HepG2 (cell line): ENCODE measurements around the gene INSR. TPM values are rescaled to one million over a fixed set of nuclear protein-coding genes. Genes with fewer than 3 reads are reported as not detected.

Experiments used
- ADNP ChIP-seq: sonication (generic); formaldehyde crosslinking; IDR thresholded peaks from 2 replicates; pipeline ENCODE4 v1.4.0; 2020; ENCODE audit warnings: missing genetic modification reagents
- ELF3 ChIP-seq: IDR thresholded peaks from 2 replicates; pipeline ENCODE4 v1.6.1; 2016; ENCODE audit warnings: missing genetic modification reagents, missing compliant biosample characterization
- FOXJ3 ChIP-seq: sonication (generic); formaldehyde crosslinking; IDR thresholded peaks from 2 replicates; pipeline ENCODE4 v1.4.0; 2020; ENCODE audit warnings: missing genetic modification reagents, mild to moderate bottlenecking, borderline replicate concordance
- FOXP4 ChIP-seq: sonication (generic); formaldehyde crosslinking; IDR thresholded peaks from 2 replicates; pipeline ENCODE4 v1.4.0; 2020; ENCODE audit warnings: missing genetic modification reagents
- HDAC2 ChIP-seq: sonication (generic); formaldehyde crosslinking; IDR thresholded peaks from 2 replicates; pipeline ENCODE4 v1.4.0; 2020; ENCODE audit warnings: missing genetic modification reagents
- HHEX ChIP-seq: IDR thresholded peaks from 2 replicates; pipeline ENCODE4 v1.6.1; 2016; ENCODE audit warnings: control low read depth
- HNF4A ChIP-seq: sonication (generic); formaldehyde crosslinking; IDR thresholded peaks from 2 replicates; pipeline ENCODE4 v1.4.0; 2020; ENCODE audit warnings: missing genetic modification reagents
- MLXIP ChIP-seq: sonication (generic); formaldehyde crosslinking; IDR thresholded peaks from 2 replicates; pipeline ENCODE4 v1.9.0; 2021; ENCODE audit warnings: missing genetic modification reagents, borderline replicate concordance
- NCOA2 ChIP-seq: sonication (generic); formaldehyde crosslinking; IDR thresholded peaks from 2 replicates; pipeline ENCODE4 v1.8.0; 2022; ENCODE audit warnings: inconsistent platforms
- NR2F1 ChIP-seq, 2 experiments: fragments of 450-650 bp in 1 of 2; formaldehyde crosslinking in 1 of 2; IDR thresholded peaks; 2 replicates each; pipeline versions ENCODE4 v1.5.0 to v1.6.1; 2016 to 2020; ENCODE audit warnings: mild to moderate bottlenecking in 1 of 2, missing compliant biosample characterization in 1 of 2, missing genetic modification reagents in 1 of 2, moderate library complexity in 1 of 2
- RCOR2 ChIP-seq: IDR thresholded peaks from 2 replicates; pipeline ENCODE4 v1.6.1; 2016; ENCODE audit warnings: missing biosample characterization, missing genetic modification reagents
- SKIL ChIP-seq: sonication (generic); formaldehyde crosslinking; IDR thresholded peaks from 2 replicates; pipeline ENCODE4 v1.8.0; 2022; ENCODE audit warnings: missing genetic modification reagents, mild to moderate bottlenecking, moderate library complexity, borderline replicate concordance
- SOX6 ChIP-seq, 2 experiments: fragments of 450-650 bp in 1 of 2; sonication (generic) in 1 of 2; formaldehyde crosslinking in 1 of 2; IDR thresholded peaks; 2 replicates each; pipeline versions ENCODE4 v1.4.0 to v1.6.1; 2017 to 2020; ENCODE audit warnings: antibody characterized with exemption in 1 of 2, mild to moderate bottlenecking in 1 of 2, missing genetic modification reagents in 1 of 2
- ZBTB3 ChIP-seq: sonication (generic); formaldehyde crosslinking; IDR thresholded peaks from 2 replicates; pipeline ENCODE4 v1.4.0; 2020; ENCODE audit warnings: low read depth, mild to moderate bottlenecking, moderate library complexity, missing genetic modification reagents, borderline replicate concordance
- ZMYM2 ChIP-seq: sonication (generic); formaldehyde crosslinking; IDR thresholded peaks from 2 replicates; pipeline ENCODE4 v1.8.0; 2022; ENCODE audit warnings: mild to moderate bottlenecking, missing genetic modification reagents
- ZMYM3 ChIP-seq: sonication (generic); formaldehyde crosslinking; IDR thresholded peaks from 2 replicates; pipeline ENCODE4 v1.5.1; 2020; ENCODE audit warnings: mild to moderate bottlenecking, missing genetic modification reagents
- ZNF280D ChIP-seq: sonication (generic); formaldehyde crosslinking; IDR thresholded peaks from 2 replicates; pipeline ENCODE4 v1.5.1; 2020; ENCODE audit warnings: mild to moderate bottlenecking, missing genetic modification reagents
- ZNF558 ChIP-seq: sonication (generic); formaldehyde crosslinking; IDR thresholded peaks from 2 replicates; pipeline ENCODE4 v1.9.0; 2022; ENCODE audit warnings: mild to moderate bottlenecking, missing genetic modification reagents, borderline replicate concordance
- polyA plus RNA-seq, 8 experiments: library from polyadenylated mRNA; depleted of rRNA in 3 of 8; stranded (reverse) in 7 of 8; unstranded in 1 of 8; fragments of >200 nt; fragmentation: Illumina TruSeq in 4 of 8; extraction: Trizol in 4 of 8; gene quantifications; 2 replicates each; pipeline versions ENCODE4 v1.2.1 to v1.2.3, GENCODE V29; 2011 to 2016; ENCODE audit warnings: low read depth in 4 of 8, missing spikeins in 1 of 8, mixed read lengths in 1 of 8; ENCODE audit not compliant: insufficient read depth in 1 of 8
- total RNA-seq, 5 experiments: library from RNA; depleted of rRNA; stranded (reverse); fragments of >200 nt; fragmentation: Illumina TruSeq; extraction: Trizol; gene quantifications; 2 replicates each; pipeline ENCODE4 v1.2.3, GENCODE V29; 2016; ENCODE audit warnings: low read depth in 1 of 5

Gene INSR
- total and polyA plus RNA-seq, 2 of the 13 experiments (the other 11 are each of a cell fraction or from before 2014, with no cell fraction given) = 24.2 to 29.8 TPM

GRCh38 chr19:7295912-7296536 lies 1.8 kb upstream of the INSR start (continued):
- TF ChIP-seq SKIL (no peak), ELF3 (CRISPR knock-in tag) (peak; percentile 45), SOX6 (IDR thresholded peaks at IDR 0.05) (no peak), SOX6 (CRISPR knock-in tag; IDR thresholded peaks at IDR 0.05) (peak; percentile 60), ZNF558 (no peak), RCOR2 (CRISPR knock-in tag) (0 out of 2 replicates have a peak, but pooled peaks have one; percentile 55), HHEX (CRISPR knock-in tag) (0 out of 2 replicates have a peak, but pooled peaks have one; percentile 42), ZMYM2 (CRISPR knock-in tag) (peak; percentile 80; the same call in 1 of the 2 replicates), NR2F1 (CRISPR knock-in tag; IDR thresholded peaks at IDR 0.05) (peak in 1 of 2 experiments; percentile 74; a peak in 2 of 4 replicates), ADNP (CRISPR knock-in tag) (0 out of 2 replicates have a peak, but pooled peaks have one; percentile 23), FOXP4 (CRISPR knock-in tag) (peak; percentile 35; the same call in 1 of the 2 replicates), HDAC2 (CRISPR knock-in tag) (peak; percentile 31; the same call in 1 of the 2 replicates), ZBTB3 (no peak), ZMYM3 (peak; percentile 86), FOXJ3 (0 out of 2 replicates have a peak, but pooled peaks have one; percentile 21), NCOA2 (CRISPR knock-in tag) (0 out of 2 replicates have a peak, but pooled peaks have one; percentile 24), MLXIP (CRISPR knock-in tag) (no peak), HNF4A (peak; percentile 43; the same call in 1 of the 2 replicates), ZNF280D (peak; percentile 63)
